T-helper 22 cell (primary cell): ENCODE results near the gene RHOBTB3.
A peak's percentile ranks its signal among the peaks of the same experiment; 100 is the strongest.
"Not testable (repeated sequence)": the region's sequence is repeated elsewhere in the genome, so short reads cannot be mapped to it uniquely, and the experiment has no call there.

Experiments used
- DNase-seq: peaks from one replicate; pipeline ENCODE4 v3.0.0-alpha.2; 2020; ENCODE audit warnings: low read depth

RHOBTB3 gene

DNA sequence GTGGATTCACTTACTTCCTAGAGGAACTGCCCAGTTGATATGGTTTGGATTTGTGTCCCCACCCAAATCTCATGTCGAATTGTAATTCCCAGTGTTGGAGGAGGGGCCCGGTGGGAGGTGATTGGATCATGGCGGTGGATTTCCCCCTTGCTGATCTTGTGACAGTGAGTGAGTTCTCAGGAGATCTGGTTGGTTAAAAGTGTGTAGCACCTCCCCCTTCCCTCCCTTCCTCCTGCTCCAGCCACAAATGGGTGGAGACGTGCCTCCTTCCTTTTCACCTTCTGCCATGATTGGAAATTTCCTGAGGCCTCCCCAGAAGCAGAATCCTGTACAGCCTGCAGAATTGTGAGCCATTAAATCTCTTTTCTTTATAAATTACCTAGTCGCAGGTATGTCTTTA, 17.9 kb upstream of the RHOBTB3 start:
- DNase-seq, result not testable (repeated sequence)

DNA sequence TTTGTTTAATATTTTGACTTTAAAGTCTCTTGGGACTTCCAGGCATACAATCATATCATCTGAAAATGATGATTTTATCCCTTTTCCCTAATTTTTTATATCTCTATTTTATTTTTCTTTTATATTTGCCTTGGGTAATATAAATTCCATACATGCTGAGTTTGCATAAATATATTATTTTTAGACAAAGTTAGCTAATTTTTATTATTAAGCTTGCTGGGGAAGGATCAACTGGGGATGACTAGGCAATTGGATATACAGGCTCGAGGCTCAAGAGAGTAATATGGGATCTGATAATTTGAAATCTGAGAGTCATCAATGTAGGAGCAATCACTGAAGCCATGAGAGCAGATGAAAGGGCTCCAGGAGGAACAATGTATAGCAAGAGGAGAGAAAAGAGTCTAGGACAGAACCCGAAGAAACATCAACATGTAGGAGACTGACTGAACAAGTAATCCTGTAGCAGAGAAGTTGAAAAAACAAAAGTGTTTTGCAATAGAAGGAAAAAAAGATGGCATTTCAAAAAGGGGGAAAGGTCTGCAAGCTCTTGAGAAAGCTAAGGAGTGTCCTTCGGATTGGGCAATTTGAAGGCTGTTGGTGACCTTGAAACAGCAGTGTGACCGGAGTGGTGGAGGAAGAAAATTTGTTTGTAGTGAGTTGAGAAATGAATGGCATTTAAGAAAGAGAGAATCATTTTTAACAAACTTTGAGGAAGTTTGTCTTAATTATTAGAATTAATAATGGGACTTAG, 17.0 kb upstream of the RHOBTB3 start:
- DNase-seq, result no peak

DNA sequence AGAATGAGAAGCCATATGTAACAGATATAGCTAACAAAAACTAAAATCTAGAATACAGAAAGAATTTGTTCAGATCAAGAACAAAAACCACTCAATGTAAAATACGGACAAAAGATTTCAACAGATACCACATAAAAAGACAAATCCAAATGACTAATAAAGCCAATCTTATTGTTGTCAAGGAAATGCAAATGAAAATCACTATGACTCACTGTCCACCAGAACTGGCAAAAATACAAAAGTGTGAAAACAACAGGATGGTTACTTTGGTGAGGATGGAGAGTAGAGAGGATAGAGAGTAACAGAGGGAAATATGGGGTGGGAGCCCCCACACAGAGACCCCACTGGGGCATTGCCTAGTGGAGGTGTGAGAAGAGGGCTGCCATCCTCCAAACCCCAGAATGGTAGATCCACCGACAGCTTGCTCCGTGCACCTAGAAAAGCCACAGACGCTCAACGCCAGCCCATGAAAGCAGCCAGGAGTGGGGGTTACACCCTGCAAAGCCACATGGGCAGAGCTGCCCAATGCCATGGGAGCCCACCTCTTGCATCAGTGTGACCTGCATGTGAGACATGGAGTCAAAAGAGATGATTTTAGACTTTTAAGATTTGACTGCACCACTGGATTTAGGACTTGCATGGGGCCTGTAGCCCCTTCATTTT, 15.2 kb upstream of the RHOBTB3 start:
- DNase-seq, result no peak

DNA sequence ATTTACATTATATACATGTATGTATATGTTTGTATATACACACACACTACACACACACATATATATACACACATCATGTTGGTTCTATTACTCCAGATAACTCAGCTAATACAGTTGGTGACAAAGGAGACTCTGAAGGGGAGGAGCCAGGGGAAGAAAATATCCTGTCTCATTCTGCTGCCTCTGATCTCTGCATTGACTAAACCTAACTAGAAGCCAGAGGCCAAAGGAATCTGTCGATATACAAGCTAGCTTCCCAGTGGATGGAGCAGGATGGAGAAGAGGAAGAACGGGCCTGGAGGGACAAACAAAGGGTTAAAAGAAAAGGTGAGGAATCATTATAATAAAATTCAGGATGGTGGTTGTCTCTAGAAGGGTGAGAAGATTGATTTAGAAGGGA, 13.7 kb upstream of the RHOBTB3 start:
- no peak for DNase-seq

DNA sequence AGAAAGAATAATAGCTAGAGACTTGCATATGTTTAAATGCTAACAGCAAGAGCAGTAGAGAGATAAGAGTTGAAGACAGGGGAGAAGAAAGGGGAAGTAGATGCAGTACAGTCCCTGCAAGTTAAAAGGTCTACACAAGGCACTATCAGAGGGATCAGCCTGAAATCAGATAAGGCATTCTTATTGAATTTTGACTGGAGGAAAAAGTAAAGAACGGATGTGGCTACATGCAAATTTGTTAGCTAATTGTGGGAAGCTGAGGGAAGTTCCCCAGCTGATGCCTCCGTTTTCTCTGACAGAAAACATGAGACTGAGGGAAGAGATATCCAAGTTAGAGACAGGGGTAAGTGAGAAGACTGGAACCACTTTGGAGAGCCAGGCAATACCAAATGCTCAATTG, 12.9 kb upstream of the RHOBTB3 start:
- peak; percentile 2 for DNase-seq

DNA sequence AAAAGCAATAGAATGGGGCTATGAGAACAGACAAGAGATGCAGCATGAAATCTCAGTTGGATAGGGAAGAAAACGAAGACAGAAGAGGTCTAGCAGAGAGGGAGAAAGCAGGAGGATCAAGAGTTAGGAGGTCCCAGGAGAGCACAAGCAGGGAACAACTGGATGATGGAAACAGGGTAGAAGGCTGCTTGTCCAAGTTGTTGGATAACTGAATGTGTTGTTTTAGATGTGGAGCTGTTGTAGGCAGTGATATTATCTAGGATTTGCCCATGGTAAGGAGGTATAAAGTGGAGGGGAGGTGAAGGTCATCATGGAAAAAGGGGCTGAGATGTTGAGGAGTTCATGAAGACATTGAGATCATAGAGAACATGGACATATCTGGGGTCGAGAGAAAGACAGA, 12.4 kb upstream of the RHOBTB3 start:
- DNase-seq, result no peak

DNA sequence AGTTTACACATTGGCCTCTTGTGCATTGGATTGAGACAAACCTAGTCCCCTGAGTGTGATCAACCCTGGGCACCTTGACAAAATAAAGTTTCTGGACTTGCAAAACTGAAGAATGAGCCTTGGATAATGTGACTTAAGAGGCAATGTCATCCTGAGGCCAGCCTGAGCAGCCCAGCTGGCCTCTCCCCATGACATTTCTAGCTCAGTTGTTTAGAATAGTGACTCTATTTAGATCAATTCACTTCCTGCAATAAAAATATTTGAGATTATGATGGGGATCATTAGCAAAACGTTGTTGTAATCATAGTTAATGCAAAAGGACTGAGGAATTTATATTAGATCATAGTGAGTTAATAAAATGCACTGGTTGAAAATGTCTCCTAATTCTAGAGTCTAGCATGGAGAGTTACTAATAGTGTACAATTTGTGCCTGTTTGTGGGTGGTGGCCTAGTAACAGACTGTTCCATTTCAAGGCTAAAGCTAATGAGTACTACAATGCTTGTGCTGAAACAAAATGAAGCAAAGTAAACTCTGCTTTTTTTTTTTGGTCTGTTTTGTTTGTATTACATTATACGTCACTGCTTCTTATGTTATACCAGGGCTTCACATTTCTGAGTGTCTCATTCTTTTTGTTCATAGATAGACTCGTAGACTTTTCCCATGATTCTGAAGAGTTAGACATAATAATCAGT, 10.9 kb upstream of the RHOBTB3 start:
- DNase-seq, result no peak

DNA sequence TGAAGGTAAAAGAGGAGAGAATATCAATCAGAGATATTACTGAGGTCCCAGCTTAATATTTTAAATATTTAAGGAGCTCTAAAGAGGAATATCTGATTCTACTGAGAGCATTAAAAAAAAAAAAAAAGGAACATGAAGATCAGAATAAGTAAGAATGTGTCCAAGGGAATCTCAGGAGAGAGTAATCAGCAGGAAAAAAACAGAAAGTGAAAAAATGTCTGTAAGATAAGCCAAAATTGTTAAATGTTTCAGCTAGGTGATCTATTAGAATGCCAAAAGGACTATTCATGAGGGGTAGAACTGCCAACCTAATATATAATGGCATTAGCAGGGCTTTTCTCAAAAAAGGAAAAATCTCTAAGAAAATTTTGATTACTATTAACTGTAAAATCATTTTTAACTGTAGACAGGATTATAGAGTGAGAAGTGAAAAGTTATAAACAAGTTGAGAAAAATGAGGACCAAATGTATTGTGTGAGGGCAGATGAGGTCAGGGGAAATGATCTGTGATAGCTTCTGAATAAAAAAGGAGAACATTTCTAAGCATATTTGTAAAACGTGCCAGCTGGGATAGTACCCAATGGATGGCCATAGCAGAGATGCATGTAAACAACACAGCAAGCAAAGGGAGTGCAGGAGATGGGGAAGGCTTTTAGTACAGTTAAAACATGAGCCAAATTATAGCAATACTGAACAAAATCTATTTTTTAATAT, 9.4 kb upstream of the RHOBTB3 start:
- DNase-seq, result no peak

DNA sequence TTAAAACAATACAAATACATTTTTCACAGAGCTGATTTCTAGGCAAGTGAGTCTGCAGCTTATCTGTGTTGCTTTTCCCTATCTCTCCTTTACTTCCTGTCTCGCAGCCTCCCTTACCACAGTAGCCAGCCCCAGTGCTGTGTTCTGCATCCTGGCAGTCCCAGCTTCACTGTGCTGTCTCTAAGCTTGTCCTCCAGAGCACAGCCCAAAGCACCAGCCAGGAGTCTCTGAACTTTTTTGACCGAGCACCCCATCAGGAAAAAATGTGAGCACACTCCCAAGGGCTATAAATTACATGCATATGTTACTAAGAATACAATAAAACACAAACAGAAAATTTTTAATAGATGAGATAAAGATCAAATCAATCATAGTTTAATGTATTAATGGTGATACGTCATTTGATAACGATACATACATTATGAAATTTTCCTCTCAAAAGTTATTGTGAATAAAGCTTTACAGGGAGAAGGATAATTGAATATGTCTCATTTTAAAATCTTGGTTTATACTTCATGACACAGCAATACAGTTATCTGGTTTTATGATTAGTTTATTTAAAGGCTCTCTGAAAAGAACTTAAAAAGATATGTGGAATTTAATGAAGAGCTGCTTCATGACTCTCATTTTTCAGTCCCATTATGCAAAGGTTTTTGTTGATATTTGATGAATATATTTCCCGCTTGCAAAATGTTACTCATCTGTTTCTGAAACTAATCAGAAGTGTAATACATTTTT, 7.3 kb upstream of the RHOBTB3 start:
- no peak for DNase-seq

DNA sequence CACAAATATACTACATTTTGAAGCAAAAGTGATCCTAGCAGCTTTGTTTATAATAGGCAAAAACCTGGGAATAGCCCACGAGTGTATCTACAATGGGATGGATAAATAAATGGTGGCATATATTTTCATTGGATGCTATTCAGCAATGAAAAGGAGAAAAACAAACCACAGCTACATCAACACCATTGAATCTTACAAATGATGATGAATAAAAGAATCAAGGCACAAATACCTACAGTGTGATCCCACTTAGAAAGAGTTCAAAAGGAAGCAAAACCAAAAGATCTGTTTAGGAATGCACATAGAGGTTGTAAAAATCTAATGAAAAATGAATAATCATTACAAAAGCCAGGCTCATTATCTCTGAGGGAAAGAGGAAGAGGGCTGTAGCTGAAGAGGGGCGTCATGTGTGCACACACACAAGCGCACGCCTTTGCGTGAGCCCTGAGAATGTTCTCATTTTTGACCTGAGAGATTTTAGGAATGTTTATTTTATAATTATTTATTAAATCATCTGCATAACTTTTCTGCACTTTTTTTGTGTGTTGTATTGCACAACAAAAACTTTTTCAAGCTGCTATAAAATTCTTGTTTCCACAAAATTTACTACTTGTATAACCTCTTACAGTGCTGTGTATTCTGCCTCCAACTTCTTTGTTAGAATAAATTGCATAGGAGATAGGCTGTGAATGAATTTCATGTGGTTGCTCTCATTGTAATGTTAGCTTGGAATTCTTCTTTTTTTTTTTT, 5.9 kb upstream of the RHOBTB3 start:
- DNase-seq, result no peak

DNA sequence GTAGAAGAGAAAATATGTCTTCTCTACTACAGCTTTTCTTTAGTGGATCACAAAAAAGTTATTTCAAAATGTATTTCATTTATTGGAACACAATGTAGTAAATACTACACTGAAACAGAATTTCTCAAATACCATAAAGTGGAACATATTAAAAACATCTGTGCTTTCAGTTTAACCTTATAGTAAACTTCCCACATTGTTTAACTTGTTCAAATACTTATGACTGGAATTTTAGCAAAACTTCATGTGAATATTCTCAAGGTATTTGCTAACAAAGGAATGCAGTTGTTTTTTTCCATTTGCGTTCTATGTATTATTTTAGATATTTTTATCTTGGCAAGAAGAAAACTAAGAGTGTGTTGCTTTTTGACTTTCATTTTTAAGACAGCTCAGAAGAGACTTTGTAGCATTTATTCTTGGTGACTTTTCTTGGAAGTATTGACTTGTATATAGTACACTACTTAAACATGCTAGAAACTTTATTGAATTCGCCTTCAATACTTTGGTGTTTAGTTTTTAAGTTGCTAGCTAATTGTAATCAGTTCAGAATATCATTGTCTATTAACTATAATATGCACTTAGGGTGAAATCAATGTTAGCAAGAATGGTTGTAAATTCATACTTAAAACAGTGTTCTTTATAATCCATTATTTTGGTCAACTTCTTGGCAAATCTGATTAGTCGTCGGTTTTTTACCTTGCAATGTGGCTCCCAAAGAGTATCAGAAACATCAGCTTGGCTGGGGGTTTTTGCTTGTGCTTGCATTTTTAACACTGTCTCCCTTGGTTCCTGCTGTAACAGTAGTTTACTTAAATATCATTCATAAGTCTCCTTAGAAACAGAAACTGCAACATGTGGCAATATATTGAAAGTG, 5.0 kb upstream of the RHOBTB3 start:
- no peak for DNase-seq

DNA sequence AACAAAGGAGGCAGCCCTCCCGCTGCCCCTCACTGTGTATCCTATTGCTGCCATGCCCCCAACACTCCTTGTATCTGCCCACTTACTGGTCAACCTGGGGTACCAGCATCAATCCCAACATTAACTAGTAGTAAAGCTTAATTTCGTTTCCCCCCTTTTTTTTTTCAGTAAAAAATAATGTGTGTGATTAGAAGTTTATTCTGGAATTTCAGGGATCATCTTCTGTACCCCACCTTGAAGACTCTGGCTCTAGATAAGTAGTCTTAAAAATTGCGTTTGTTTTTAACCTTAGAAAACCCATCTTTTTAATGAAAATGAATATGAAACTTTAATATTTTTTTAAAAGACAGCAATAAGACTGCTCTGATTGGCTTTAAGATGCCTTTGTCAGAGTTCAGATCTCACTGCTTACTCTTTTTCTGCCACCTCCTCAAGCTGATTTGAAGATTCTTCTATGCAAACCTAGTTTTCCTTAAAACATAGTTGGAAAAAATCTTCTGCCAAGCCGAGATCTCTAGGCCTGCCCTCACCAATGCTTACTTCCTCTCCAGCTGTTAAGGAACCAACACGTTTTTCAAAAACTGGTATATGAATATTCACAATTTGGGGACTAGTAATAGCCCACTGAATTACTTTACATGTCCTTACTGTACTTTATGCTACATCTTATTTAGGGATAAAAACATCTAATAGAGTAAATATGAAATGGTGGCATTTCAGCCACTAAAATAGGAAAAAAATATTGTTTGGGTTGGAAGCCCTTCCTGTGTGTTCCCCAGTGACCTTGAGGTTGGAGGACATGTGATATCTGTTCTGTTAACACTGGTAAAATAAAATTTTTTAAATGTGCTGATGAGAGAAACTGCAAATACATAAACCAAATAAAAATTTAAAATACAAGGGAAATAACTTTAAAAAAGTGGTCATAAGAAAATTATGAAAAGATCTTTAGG, 4.0 kb upstream of the RHOBTB3 start:
- DNase-seq, result no peak

DNA sequence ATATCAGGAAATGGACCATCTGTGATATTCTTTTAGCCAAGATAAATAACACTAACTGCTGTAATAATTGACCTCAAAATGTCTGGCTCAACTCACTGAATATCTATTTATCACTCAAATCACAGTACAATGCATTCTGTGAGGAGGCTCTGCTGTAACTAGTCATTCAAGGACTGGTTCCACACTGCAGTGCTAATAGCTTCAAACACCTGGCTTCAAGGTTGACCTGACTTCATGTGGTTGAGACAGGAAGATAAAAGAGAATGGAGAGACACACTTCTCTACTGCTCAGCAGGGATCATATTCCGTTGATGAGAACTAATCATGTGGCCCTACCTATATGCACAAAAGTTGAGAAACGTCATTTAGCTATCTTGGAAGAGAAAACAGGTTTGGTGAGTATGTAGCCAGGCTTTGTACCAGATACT, 3.4 kb upstream of the RHOBTB3 start:
- DNase-seq, result no peak

DNA sequence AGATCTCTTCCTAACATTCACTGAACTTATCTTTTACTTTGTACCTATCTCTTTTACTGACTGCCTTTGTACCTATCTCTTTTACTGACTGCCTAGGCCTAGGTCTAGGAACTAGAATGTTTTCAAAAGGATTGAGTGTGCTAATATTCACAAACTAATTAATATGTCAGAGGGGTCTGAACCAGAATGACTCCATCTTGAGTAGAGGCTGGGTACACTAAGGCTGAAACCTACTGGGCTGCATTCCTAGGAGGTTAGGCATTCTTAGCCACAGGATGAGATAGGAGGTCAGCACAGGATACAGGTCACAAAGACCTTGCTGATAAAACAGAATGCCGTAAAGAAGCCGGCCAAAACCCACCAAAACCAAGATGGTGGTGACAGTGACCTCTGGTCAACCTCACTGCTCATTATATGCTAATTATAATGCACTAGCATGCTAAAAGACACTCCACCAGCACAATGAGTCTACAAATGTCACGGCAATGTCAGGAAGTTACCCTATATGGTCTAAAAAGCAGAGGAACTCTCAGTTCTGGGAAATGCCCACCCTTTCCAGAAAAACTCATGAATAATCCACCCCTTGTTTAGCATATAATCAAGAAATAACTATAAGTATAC, 2.5 kb upstream of the RHOBTB3 start:
- DNase-seq, result no peak

DNA sequence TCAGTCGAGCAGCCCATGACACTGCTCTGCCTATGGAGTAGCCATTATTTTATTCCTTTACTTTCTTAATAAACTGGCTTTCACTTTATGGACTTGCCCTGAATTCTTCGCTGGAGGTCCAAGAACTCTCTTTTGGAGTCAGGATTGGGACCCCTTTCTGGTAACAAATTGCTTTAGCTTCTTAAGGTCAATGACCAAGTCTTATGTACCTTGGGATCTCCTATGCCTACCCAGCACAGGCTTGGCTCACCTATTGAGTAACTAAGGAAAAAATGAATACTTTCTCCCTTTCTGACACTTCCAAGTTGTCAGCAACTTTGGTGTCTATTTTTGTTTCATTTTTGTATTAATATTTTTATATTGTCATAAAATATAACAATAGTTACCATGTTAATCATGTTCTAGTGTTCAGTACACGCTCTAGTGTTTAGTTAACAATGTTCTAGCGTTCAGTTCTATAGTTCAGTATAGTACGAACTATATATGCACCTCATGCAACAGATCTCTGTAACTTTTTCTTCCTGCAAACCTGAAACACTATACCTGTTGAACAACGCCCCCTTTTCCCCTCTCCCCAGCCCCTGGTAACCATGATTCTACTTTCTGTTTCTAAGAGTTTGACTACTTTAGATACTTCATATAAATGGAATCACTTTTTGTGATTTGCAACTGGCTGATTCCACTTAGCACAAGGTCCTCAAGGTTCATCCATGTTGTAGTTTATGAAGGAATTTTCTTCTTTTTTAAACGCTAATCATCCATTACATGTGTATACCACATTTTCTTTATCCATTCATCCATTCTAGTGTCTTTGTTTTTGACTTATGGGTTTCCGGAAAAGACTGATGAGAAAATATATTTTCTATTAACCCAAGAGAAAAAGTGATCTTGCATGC, 1.8 kb upstream of the RHOBTB3 start:
- no peak for DNase-seq

DNA sequence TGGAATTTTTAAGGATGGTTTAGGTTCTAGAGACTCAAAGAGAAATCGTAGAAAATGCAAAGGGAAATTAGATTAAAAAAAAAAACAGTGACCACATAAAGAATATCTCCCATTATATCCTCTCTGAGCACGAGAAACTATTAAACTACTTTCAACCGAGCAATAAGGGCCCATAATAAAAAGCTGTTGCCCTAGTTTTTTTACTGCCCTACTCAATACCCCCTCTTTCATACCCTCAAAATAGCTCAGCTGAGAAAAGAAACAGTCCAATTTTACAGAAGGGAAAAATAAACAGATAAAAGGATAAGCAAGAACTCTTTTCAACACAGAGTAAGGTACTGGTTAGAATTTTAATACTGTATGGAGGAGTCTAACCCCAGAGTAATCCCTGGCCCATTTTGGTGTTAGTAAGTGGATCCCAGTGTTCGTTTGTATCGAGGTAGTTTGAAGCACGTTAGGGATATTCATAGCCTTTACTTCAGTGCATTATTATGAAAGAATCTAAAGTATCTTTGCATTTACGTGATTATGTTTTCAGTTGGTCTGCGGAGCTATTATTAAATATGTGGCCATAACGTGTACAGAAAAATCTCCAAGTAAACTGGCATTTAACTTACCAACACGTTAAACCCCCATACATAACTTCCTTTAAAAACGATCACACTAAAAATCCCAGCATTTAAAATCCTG, 980 bp upstream of the RHOBTB3 start:
- no peak for DNase-seq
